Measurements from ENCODE around the gene CLCN4.

DNA sequence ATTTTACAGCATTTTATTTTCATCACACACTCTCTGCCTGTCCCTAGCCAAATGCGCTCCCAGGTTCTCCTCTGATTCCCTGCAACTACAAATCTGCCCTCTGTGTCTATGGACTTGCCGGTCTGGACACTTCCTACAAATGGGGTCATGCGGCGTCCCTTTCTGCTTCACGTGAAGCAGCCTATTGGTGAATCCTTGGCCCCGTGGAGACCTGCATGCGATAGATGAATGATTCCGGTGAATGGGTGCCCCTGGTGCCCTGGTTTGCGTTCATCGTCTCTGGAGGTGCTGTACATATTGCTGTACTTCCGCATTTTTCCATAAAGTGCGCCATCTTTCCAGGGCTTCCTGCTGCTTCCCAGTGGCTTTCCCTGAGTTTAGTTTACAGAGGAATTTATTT is 27.5 kb upstream of the CLCN4 start:
- TF ChIP-seq CTCF (IDR thresholded peaks at IDR 0.05) (no peak), POLR2A (IDR thresholded peaks at IDR 0.05) (no peak)

Data from vagina (tissue), 2 donors.